Measurements from ENCODE around the gene PRKN.
"Not testable (repeated sequence)": the region's sequence is repeated elsewhere in the genome, so short reads cannot be mapped to it uniquely, and the experiment has no call there.

PRKN gene

DNA sequence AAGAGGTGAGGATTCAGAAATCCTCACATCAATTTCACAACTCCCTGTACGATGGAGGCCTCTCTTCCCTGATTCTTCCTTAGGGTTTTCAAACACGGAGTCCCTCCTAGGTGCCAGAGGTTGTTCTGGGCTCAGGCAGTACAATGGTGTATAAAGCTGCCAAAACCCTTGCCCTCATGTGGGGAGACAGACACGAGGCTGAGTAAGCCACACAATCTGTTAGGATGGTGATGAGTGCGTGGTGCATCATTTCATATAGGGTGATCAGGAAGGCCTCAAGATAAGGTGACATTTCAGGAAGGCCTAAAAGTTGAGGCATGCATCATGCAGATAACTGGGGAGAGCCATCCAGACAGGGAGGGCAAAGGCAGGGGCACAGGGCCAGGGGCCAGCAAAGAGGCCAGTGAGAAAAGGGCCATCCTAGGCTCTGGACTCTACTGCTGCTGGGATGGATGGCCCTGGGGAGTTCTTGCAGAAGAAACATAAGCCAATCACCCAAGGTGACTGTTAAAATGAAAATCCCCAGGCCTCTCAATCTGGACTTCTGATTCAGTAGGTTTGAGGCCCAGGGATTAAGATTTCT, 186.5 kb downstream of the PRKN start:
- DNase-seq (ENCODE audit: low read depth in 2 of 3, low spot score in 2 of 3) = no peak

DNA sequence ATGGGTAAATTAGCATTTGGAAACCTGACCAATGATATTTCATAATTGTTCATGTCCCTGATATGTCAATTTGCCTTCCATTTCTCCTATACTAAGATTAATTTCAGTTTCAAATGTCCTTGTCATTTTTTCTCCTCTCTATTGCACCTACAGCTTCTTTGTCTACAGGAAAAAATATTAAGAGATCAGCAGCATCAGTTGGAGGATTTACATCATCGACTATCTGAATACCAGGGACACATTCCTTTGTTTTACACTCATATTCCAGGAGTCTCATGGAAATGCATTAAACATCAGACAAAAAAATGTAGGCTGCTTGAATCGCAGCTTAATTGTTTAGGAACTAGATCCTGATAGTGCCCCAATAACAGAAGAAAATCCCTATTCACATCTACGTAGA, 188.2 kb downstream of the PRKN start:
- no peak for DNase-seq (ENCODE audit: low read depth in 2 of 3, low spot score in 2 of 3)

DNA sequence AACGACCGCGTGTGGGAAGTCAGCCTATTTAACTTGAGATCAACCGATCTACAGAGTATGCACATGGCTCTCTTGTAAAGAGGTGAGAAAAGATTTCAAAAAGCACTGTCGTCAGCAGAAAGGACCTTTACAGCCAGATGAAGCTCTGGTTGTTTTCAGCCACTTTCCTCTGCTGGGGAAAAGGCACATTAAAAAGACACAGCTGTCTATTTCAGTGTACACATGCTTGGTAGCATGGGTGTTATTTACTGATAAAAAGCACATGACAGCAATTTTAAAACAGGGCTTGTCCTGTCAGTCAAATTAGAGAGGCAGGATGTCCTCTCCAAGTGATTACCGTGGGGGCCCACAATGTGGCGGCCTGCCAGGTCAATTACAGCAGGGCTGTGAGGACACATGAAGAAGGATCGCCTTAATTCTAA, 188.9 kb downstream of the PRKN start:
- DNase-seq (ENCODE audit: low read depth in 2 of 3, low spot score in 2 of 3) = no peak

DNA sequence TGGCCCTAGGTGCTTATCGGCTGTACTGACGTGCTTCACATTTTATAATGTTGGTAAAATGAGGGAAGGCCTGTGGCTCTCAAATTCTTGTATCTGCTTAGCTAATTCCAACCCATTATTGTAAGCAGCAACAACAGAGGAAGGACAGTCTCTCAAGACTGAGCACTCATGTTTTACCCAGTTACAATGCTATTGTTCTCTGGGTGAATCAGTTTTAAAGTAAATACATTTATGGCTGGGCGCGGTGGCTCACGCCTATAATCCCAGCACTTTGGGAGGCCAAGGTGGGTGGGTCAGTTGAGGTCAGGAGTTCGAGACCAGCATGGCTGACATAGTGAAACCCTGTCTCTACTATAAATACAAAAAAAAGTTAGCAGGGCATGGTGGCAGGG, 194.6 kb downstream of the PRKN start:
- DNase-seq (ENCODE audit: low read depth in 2 of 3, low spot score in 2 of 3) = no peak

DNA sequence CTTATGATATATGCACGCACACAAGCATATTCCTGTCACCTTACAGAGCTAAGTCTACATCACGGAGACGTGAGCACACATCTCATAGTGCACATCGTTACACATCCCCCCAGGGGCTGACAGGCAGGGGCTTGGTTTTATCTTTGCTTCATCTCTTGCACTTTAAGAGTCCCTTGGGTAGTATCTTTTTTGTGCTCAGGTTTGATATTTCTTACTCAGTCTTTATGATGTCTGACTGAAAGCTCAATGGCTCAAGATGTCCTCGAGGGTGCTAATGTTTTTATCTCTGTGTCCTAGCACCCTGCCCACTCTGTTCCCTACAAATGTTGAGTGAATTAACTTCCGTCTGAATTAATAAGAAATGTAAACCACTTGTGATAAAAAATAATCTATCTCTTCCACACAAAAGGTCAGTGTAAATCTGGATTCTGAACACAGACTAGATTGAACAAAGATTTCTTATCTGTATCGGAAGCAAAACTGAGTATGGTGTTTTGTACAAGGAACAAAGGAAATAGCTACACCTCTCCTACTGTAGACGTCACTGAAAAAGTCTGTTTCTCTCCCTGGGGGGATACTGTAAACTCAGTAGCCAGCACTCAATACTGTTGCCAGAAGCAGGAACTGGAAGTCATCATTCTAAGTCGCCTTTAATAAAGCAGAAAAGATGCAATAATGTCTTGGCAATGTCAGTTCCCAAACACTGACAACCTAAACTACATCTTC, 195.1 kb downstream of the PRKN start:
- DNase-seq (ENCODE audit: low read depth in 2 of 3, low spot score in 2 of 3) = no peak

DNA sequence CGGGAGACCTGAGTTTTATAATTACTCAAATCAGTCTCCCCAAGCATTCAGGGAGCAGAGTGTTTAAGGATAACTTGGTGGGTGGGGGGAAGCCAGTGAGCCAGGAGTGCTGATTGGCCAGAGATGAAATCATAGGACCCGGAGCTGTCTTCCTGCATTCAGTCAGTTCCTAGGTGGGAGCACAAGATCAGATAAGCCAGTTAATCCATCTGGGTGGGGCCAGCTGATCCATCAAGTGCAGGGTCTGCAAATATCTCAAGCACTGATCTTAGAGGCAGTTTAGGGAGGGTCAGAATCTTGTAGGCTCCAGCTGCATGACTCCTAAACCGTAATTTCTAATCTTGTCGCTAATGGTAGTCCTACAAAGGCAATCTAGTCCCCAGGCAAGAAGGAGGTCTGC, 196.2 kb downstream of the PRKN start:
- not testable (repeated sequence) for DNase-seq (ENCODE audit: low read depth in 2 of 3, low spot score in 2 of 3)

DNA sequence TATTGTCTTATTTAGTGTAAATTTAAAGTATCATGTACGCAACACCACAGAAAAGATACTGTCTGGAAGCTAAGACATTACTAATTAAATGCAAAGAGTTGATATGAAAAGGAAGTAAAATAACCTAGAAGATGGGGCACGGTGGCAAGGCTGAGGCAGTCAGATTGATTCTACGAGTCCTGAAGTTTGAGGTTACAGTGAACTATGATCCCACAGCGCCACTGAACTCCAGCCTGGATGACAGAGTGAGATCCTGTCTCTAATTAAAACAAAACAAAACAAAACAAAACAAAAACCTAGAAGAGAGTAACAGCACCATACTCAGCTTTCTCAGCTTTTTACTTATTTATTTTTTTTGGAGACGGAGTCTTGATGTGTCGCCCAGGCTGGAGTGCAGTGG, 199.0 kb downstream of the PRKN start:
- no peak for DNase-seq (ENCODE audit: low read depth in 2 of 3, low spot score in 2 of 3)

DNA sequence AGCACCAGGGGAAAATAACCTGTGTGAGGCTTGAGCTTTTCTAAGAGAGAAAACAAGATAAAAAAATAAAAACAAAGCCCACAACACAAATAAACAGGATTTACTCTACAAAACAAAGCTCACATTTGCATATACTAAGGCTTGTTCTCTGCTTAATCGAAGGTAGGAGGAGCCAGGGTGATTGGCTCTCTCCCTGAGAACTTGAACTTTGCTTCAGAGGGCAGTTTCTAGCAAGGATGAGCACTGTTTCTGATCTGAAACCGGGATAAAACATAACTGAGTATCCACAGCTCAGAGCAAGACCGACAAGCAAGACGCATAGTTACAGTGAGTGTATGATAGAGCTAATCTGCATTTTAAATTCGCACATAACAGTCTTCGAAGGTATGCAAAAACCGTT, 200.6 kb downstream of the PRKN start:
- no peak for DNase-seq (ENCODE audit: low read depth in 2 of 3, low spot score in 2 of 3)

DNA sequence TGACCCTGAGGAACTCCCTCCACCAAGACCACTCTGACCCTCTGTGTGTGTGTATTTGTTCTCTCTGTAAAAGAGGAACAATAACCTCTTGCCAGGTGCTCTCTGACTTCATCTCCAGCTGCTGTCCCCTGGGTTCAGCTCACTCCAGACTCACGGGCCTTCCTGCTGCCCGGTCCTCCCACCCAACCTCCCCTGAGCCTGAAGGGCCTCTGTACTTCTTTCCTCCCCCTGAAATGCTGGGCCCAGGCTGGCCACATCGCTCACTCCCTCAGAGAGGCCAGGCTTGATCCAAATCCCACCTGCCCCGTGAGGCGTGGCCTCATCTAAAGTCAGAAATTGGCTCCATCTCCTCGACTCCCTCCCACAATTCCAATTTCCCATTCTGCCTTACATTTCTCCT, 202.4 kb downstream of the PRKN start:
- DNase-seq (ENCODE audit: low read depth in 2 of 3, low spot score in 2 of 3) = no peak

DNA sequence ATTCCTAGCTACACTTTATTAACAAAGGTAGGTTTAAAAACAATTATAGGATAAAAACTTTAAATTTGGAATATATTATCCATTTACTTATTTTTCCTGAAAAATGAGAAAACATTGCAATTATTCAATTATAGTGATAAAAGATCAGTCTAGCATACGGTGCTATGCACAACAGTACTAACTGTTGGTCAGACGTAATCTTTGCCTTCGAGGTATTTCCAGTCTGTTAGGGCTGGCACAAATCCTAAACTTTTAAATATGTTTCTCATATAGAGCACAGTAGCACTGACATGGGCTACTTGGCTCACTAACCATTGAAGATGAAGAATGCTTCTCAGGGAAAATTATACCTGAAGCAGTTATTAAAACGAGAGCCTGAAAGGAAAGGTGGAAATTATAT, 214.8 kb downstream of the PRKN start:
- DNase-seq (ENCODE audit: low read depth in 2 of 3, low spot score in 2 of 3) = no peak

DNA sequence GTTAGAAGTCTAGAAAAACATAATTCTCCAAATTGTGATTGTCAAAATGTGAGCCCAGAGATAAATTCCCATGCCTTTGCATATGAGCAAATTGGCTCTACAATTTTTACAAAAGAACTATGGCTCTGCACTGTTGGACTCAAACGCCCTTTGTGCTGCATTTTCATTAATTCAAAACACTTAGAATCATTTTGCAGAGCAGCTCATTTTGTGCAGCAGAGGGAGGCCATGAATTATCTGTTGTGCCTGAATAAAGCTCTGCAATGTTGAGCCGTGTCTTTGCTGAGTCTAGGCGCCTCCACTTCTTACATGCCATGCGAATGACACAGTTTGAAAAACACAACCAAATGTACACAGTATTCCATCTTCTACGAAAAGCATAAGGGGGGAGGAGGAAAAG, 230.2 kb downstream of the PRKN start:
- DNase-seq (ENCODE audit: low read depth in 2 of 3, low spot score in 2 of 3) = no peak

DNA sequence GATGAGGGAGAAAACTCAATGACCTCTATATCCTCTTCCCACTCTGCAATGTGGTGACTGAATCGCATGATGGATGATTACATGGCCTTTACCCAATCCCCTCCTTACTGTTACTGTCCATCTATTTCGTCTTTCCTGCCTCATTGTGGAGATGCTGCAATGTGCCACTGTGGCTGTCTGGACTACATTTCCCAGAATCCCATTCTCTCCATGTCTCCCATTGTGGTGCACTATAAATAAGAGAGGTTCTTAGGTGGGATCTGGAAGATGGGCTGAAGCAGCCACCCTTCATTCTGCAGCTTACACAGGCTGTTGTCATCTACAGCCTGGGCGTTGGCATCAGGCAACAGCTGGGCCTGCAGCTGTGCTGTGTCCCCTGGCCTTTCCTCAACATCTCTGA, 233.6 kb downstream of the PRKN start:
- no peak for DNase-seq (ENCODE audit: low read depth in 2 of 3, low spot score in 2 of 3)

DNA sequence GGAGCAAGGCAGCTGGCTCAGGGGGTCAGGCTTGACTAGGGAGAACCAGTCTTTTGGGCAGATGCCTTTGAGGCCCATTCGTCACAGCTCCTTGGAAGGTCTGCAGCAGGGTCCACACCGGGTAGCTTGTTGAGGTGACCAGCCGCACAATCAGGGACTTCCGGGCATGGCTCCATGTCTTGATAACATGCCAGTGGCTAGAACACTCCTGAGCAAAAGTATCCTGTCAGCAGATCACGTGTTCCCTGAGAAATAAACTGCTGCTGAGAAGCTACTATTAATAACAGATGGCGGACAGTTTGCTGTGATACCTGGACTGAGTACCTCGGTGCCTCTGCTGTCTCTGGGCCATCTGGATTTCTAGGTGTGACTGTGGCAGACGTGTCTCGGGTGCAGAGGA, 235.9 kb downstream of the PRKN start:
- DNase-seq (ENCODE audit: low read depth in 2 of 3, low spot score in 2 of 3) = no peak

DNA sequence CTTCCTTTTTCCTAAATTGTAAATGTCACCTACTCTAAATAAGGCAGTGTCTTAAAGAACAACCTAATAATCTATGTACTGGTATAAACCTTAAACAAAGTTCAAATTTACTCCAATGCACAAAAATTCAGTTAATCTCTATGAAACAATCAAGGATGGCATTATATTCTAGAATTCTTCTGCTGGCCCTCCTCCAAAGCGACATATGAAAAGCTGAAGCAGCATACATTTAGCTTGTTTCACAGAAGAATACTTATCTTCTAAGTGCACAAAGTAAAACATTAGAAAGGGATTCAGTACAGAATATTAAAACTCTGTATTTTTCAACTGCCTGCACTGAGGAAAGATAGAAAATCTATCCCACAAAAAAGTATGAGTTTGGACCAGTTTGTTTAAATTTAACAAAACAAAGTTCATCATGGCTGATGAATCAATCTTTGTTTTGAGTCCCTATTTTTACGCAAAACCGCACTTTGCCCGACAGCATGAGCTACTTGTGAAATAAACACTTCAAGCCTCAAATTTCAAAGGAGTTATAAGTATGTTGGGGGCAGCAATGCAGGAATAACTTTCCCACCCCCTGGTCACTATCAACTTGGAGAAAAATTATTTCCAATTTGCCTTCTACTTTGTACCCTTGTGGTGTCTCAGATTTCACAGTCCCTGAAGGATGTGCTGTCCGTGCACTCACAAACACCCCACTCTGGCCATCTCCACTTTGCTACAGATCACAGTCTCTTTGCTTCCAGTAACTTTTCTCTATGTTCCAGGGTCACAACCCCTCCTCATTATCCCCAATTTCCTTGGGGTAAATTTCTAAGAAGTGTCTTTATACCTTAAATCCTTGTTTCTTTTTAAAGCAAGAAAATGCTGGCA, 238.2 kb downstream of the PRKN start:
- DNase-seq (ENCODE audit: low read depth in 2 of 3, low spot score in 2 of 3) = no peak

DNA sequence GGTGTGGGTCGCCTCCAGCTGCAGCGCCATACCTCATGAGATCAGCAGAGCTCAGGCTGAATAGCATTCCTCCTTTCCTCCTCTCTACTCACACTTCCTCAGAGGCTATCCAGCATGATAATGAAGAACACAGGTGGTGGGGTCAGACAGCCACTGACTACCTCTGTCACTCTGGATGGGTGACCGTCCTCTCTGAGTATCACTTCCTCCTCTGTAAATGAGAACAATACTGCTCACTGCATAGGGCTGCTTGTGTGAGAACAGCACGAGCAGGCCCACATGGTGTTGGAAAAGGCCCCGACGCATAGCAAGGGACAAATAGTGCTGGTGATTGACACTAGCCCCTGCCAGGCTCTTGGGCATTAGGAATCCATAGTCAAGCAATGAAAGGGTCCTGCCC, 239.1 kb downstream of the PRKN start:
- no peak for DNase-seq (ENCODE audit: low read depth in 2 of 3, low spot score in 2 of 3)

DNA sequence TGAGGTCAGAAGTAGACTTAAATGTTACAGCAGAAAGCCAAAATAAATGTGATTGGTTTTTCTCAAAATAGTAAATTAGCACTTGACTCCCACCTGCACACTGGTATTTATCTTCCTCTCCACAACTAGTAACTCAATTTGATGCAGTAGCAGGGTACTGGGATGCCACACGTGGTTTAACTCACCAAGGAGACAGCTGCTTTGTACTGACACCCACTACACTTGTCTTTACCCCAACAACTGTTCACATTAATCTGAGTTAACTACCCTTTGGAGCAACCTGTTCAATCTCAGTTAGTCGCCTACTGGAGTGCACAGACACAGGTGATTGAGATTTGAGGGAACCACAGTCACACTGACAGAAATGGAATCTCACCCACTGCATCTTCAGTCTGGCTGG, 242.1 kb downstream of the PRKN start:
- no peak for DNase-seq (ENCODE audit: low read depth in 2 of 3, low spot score in 2 of 3)

DNA sequence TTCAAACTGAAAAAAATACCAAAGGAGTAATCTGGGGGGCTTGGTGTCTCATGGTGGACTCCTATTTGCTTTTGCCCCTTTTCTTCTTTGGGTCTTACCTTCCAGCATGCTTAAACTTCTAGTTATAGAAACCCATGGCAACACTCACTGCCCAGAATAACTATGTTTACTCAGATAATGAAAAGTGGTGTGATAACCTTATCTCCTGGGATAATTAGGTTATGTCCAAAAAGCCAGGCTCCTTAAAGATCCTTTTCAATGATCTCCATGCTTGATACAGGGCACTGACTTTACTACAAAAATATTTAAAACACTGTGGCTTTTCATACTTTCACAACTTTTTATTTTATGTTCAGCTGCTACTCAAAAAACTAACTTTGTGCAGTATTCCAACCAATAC, 245.6 kb downstream of the PRKN start:
- DNase-seq (ENCODE audit: low read depth in 2 of 3, low spot score in 2 of 3) = no peak

DNA sequence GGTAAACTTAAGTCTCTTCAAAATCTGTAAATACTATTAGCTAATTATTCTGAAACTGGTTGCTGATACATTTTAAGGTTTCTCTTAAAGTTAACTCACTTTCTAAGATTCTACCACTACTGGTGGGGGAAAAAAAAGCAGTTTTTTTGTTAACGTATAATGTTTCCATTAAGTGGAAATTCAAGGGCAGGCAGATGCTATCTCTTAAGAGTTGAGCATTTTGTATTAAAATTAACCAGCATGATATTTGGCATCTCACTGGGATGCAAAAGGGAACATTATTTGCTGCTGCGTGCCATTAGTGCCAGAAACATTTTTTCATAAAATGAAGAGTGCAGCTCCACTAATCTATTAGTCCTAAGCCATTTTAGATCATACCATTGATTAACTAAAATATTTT, 246.2 kb downstream of the PRKN start:
- DNase-seq (ENCODE audit: low read depth in 2 of 3, low spot score in 2 of 3) = no peak

DNA sequence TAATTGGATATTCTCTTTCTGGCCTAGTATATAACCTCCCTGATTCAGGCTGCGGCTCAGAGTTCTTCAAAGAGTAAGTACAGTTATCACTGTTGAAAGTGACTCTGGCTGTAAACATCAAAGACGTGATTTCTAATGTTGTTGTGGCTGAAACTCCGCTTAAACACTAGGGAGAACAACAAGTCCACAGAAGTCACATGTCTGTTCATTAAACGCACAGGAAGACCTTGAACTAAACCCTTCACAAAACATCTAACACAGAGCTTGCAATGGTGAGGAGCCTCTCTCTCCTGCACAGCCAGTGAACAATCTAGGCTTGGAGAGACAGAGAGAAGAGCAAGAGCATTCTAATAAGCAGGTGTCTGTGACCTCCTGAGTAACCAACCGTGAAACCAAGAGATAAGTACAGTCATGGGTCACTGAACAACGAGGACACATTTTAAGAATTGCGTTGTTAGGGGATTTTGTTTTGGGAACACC, 249.3 kb downstream of the PRKN start:
- DNase-seq (ENCODE audit: low read depth in 2 of 3, low spot score in 2 of 3) = no peak

DNA sequence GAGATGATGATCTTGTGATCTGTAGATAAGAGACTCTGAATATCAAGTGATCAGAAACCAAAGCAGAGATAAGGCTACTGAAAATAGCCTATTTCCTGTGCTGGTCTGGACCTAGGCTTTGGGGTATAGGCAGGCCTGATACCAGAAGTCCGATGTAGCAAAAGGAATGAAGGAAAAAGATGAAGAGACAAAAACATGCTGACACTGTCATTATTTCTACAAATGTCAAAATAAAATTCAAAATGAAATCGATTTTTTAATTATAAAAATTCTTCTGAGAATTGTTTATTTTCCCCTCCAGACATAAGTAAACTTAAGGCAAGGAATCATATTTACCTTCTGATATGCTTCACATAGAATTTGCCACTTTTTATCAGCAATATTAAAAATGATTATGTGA, 252.8 kb downstream of the PRKN start:
- DNase-seq (ENCODE audit: low read depth in 2 of 3, low spot score in 2 of 3) = no peak

DNA sequence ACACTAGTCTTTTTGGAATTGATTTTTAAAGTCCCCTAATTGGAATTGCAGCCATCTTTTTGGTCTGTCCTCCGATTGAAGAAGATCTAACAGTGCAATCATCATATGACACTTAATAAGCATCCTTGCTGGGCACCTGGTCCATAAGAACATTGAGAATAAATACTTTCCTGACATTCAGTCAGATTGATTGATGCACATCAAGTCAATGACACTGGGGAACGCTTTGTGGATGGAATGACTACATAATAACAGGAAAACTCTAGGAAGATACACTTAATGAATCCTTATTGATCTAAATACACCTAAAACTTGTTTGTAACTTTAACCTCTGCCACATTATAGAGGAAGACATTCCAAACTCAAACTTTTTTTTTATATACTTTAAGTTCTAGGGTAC, 255.7 kb downstream of the PRKN start:
- DNase-seq (ENCODE audit: low read depth in 2 of 3, low spot score in 2 of 3) = no peak

DNA sequence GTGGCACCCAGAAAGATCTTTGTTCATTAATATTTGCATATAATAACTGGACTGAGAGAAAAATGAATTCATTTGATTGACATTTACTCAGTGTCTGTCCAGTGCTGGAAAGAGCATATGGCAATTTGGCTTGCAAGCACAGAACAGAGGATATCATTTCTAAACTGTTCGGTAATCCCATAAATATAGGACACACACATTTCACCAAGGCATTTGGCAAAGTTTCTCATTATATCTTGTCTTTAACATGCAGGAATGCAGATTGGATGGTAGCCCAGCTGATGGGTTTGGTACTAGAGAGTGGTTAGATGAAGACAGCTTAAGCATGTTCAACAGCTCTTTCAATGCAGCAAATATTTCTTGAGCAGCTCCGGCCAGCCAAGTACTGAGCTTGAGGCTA, 259.2 kb downstream of the PRKN start:
- no peak for DNase-seq (ENCODE audit: low read depth in 2 of 3, low spot score in 2 of 3)

All from activated CD8-positive, alpha-beta memory T cell treated with anti-CD3 and anti-CD28 coated beads for 48 hours (primary cell).